GM12864 (cell line): ENCODE data around the gene FAM13A.
"Not testable (repeated sequence)": the region's sequence is repeated elsewhere in the genome, so short reads cannot be mapped to it uniquely, and the experiment has no call there.

Experiments used
- DNase-seq: peaks from one replicate; pipeline ENCODE4 v3.0.0-alpha.2; 2011; ENCODE audit warnings: low read depth
- H3K4me3 ChIP-seq: 2 replicates; pipeline ENCODE4 v1.5.1; 2011; ENCODE audit warnings: mild to moderate bottlenecking, low read depth, low read length, control low read depth
- CTCF ChIP-seq: IDR thresholded peaks from 2 replicates; pipeline ENCODE4 v1.5.1; 2011; ENCODE audit warnings: low read depth, mild to moderate bottlenecking, moderate library complexity, low read length, control low read depth, inconsistent platforms; ENCODE audit errors: missing control alignments

Gene FAM13A

DNA sequence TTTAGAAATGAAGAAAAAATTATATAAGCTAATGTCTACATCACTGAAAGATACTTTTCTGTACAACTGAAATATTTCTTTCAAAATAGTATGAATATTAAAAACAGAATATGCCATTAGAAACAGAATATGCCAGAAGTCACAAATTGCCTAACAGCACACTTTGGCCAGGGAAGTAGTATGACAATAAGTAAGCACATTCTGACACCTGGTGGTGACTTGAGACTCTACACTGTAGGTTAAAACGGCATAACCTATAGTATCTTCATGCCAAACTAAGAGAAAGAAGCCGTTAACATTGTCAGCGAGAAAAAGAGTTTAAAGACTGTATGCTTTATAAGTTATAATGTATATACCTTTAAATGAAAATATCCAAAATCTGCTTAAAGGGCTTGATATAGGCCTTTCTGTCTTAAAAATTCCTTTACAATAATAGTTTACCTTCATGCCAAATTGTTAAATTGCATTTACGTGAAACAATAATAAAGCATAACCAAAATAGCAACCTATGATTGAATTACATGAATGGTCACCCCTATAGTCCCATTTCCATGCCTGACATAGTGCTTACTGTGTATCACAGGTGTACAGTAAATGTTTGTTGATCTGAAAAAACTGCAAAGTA is 32.8 kb downstream of the FAM13A start:
- peak; percentile 38 for DNase-seq
- peak; percentile 62 for TF ChIP-seq CTCF
- no peak overlapping the region for H3K4me3 ChIP-seq

DNA sequence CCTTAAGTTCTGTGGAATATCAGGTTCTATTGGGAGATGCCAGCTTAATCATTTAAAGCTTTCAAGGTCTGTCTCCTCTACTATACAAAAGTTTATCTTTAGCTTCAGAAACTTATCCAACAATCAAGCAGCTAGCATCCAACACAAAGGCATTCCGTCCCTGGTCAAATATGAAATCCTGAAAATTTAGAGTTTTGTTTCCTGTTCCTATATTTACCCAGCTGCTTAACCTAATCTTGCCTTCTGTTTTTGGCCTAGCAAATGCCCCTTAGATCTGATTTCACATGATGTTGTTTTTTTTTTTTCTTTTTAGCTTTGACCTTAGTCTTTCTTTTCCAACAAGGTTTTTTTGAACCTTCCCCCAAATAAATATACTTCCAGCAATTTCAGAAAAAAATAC is 33.8 kb downstream of the FAM13A start:
- DNase-seq = no peak
- H3K4me3 ChIP-seq = no peak overlapping the region
- no peak for TF ChIP-seq CTCF

DNA sequence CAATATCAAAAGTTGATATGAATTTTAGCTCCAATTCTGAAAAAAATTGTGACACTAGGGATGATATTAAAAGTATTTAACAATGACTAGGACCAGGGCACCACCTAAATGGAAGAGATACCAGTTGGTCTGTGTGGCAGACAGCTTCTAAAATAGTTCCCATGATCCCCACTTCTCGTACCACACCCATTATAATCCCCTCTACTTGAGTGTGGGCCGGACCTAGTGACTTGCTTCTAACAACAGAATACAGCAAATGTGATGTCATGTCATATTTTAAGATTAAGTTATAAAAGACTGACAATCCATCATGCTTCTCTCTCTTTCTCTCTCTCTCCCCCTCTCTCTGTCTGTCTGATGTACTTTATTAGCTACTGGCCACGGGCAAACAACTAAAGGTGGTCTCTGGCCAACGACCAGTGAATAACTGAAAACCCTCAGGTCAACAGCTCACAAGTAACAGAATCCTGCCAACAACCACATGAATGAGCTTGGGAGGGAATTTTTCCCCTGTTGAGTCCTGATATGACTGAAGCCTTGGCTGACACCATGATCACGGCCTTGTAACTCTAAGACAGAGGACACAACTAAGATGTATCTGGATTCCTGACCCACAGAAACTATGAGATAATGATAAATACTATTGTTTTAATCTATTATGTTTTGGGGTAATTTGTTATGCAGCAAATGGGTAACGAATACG is 34.4 kb downstream of the FAM13A start:
- no peak overlapping the region for H3K4me3 ChIP-seq
- TF ChIP-seq CTCF = no peak
- DNase-seq = no peak

GRCh38 chr4:89021684-89022083 is 35.3 kb downstream of the FAM13A start:
- H3K4me3 ChIP-seq = no peak overlapping the region
- no peak for DNase-seq
- no peak for TF ChIP-seq CTCF

DNA sequence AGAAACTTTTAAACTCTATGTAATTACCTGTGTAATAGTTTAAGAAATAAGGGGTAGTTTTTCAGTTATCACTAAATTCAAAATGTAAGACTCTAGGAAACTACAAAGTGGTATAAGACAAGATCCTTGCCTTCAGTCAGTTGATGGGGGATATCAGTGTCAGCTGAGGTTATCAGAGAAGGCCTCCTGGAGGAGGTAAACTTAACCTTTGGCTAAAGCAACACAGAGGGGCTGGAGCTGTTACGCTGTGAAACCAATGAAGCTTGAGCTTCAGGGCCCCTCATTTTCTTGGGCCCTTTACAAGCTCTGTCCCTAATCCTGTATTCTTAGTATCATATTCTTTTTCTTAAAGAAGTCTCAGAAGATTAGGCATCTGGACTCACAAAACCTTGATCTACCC is 35.9 kb downstream of the FAM13A start:
- DNase-seq = no peak
- TF ChIP-seq CTCF = no peak
- H3K4me3 ChIP-seq = no peak overlapping the region

DNA sequence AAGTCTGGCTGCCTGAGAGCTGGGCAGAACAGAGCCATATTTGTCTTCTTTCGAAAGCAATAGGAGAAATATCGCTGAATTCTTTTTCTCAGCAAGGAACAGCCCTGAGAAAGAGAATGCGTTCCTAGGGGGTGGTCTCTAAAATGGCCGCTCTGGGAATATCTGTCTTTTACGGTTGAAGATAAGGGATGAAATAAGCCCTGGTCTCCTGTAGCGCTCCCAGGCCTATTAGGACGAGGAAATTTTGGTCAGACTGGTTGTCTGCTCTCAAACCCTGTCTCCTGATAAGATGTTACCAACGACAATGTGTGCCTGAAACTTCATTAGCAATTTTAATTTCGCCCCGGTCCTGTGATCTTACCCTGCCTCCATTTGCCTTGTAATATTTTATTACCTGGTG is 42.1 kb downstream of the FAM13A start:
- not testable (repeated sequence) for DNase-seq, H3K4me3 ChIP-seq

- no peak for DNase-seq
- no peak overlapping the region for H3K4me3 ChIP-seq
Measured at GRCh38 chr4:89009761-89010369, 47.1 kb downstream of the FAM13A start.

More at GRCh38 chr4:89009761-89010369, 47.1 kb downstream of the FAM13A start:
- TF ChIP-seq CTCF = no peak
